Endothelial cell of umbilical vein (primary cell): ENCODE measurements around the gene SURF1. TPM values are rescaled to one million over a fixed set of nuclear protein-coding genes. Genes with fewer than 3 reads are reported as not detected.

Experiments used
- BruUV-seq: library from RNA; stranded (reverse); fragments of 400-500 nt; replicated peaks from 2 replicates; lab custom pipeline; 2021; lab: Mats Ljungman, UMichigan
- CTCF ChIA-PET: fragments of 300-600, 350-600 bp; sonication (Branson Sonifier 250); formaldehyde crosslinking; loops from one replicate; lab custom pipeline; 2021; ENCODE audit warnings: antibody characterized with exemption, inconsistent platforms; lab: Charles Lee
- POLR2A ChIA-PET: fragments of 300-600, 350-600 bp; sonication (Branson Sonifier 250); formaldehyde crosslinking; loops from one replicate; lab custom pipeline; 2021; ENCODE audit warnings: antibody characterized with exemption, inconsistent platforms; lab: Charles Lee
- DNase-seq: peaks from one replicate; pipeline ENCODE4 v3.0.0-alpha.2; 2011; ENCODE audit warnings: low read depth, low spot score
- FAIRE-seq: peaks from 2 replicates; lab custom pipeline; 2011; peaks lifted over from hg19 to GRCh38; lab: Jason Lieb, UNC
- H2AFZ ChIP-seq: 2 replicates; pipeline ENCODE4 v1.6.0; 2012; ENCODE audit warnings: low read depth, low read length, control low read depth, inconsistent platforms
- H3K27ac ChIP-seq: 2 replicates; pipeline ENCODE4 v1.5.1; 2011; ENCODE audit warnings: low read depth, mild to moderate bottlenecking, control low read depth, low read length, moderate library complexity; ENCODE audit not compliant: insufficient read depth
- H3K27me3 ChIP-seq, 2 experiments: 2 replicates each; pipeline versions ENCODE4 v1.6.0 to v1.6.1; 2011; ENCODE audit warnings: low read length in 2 of 2, mixed read lengths in 1 of 2; ENCODE audit not compliant: control insufficient read depth in 2 of 2, insufficient read depth in 2 of 2
- H3K36me3 ChIP-seq, 2 experiments: 2 replicates in 1 of 2; 3 replicates in 1 of 2; pipeline ENCODE4 v1.5.1; 2011; ENCODE audit warnings: low read length in 2 of 2, mild to moderate bottlenecking in 1 of 2, moderate library complexity in 1 of 2; ENCODE audit not compliant: control insufficient read depth in 2 of 2, insufficient read depth in 2 of 2; ENCODE audit errors: extremely low read depth in 1 of 2
- H3K4me1 ChIP-seq: 3 replicates; pipeline ENCODE4 v1.5.1; 2011; ENCODE audit warnings: mild to moderate bottlenecking, low read length; ENCODE audit not compliant: control insufficient read depth, insufficient read depth; ENCODE audit errors: extremely low read depth
- H3K4me2 ChIP-seq: 2 replicates; pipeline ENCODE4 v1.6.1; 2011; ENCODE audit warnings: low read length, control low read depth, mixed read lengths; ENCODE audit not compliant: insufficient read depth
- H3K4me3 ChIP-seq, 3 experiments: fragments of 200-600 bp in 1 of 3; sonication (generic), shearing (Covaris generic) in 1 of 3; replicated peaks in 1 of 3; 2 replicates each; pipeline ENCODE4 v1.5.1; 2011 to 2016; ENCODE audit warnings: control low read depth in 3 of 3, low read length in 3 of 3, mild to moderate bottlenecking in 2 of 3, inconsistent platforms in 1 of 3, low read depth in 1 of 3, moderate library complexity in 1 of 3; ENCODE audit not compliant: insufficient read depth in 1 of 3
- H3K79me2 ChIP-seq: 2 replicates; pipeline ENCODE4 v1.6.0; 2012; ENCODE audit warnings: low read length, inconsistent platforms; ENCODE audit not compliant: control insufficient read depth, insufficient read depth
- H3K9ac ChIP-seq: replicated peaks from 2 replicates; pipeline ENCODE3; 2011; ENCODE audit warnings: low read length, control low read depth; ENCODE audit not compliant: insufficient read depth; ENCODE audit errors: extremely low read depth
- H3K9me1 ChIP-seq: replicated peaks from 3 replicates; pipeline ENCODE4 v1.6.0; 2011; ENCODE audit warnings: mild to moderate bottlenecking, low read length; ENCODE audit not compliant: control insufficient read depth, insufficient read depth; ENCODE audit errors: extremely low read depth
- H3K9me3 ChIP-seq: replicated peaks from 2 replicates; pipeline ENCODE4 v1.5.1; 2012; ENCODE audit warnings: low read length, inconsistent platforms; ENCODE audit not compliant: control insufficient read depth, insufficient read depth
- H4K20me1 ChIP-seq: replicated peaks from 2 replicates; pipeline ENCODE3; 2011; ENCODE audit warnings: mild to moderate bottlenecking, low read length; ENCODE audit not compliant: control insufficient read depth, insufficient read depth; ENCODE audit errors: extremely low read depth
- EZH2 ChIP-seq: IDR thresholded peaks from 2 replicates; pipeline ENCODE4 v1.6.1; 2012; ENCODE audit warnings: borderline replicate concordance, low read depth, mild to moderate bottlenecking, moderate library complexity, low read length, inconsistent platforms; ENCODE audit not compliant: severe bottlenecking
- FOS ChIP-seq: IDR thresholded peaks from 2 replicates; pipeline ENCODE4 v1.6.1; 2011; ENCODE audit warnings: mild to moderate bottlenecking, low read length, moderate library complexity, borderline replicate concordance; ENCODE audit not compliant: insufficient read depth
- GATA2 ChIP-seq: IDR thresholded peaks from 2 replicates; pipeline ENCODE4 v1.7.0; 2011; ENCODE audit warnings: low read depth, mild to moderate bottlenecking, moderate library complexity, mixed read lengths, low read length; ENCODE audit not compliant: insufficient read length, insufficient read depth
- JUN ChIP-seq: IDR thresholded peaks from 2 replicates; pipeline ENCODE4 v1.6.1; 2011; ENCODE audit warnings: borderline replicate concordance, low read depth; ENCODE audit not compliant: insufficient read length, insufficient read depth
- MYC ChIP-seq: IDR thresholded peaks from one replicate; pipeline ENCODE4 v1.6.1; 2011; ENCODE audit warnings: mild to moderate bottlenecking, low read depth, low read length
- POLR2A ChIP-seq: IDR thresholded peaks from 2 replicates; pipeline ENCODE4 v1.6.1; 2012; ENCODE audit warnings: low read depth, mild to moderate bottlenecking, control low read depth, low read length
- POLR2AphosphoS5 ChIP-seq: IDR thresholded peaks from 2 replicates; pipeline ENCODE4 v1.6.1; 2012; ENCODE audit warnings: low read depth, mild to moderate bottlenecking, control low read depth, low read length, moderate library complexity; ENCODE audit not compliant: insufficient read depth
- dilution Hi-C: fragments of 300-500 bp; cut with MboI; formaldehyde crosslinking; loops from one replicate; pipeline ENCODE4 v1.15.0; 2019; ENCODE audit warnings: low sequenced_read_pairs; ENCODE audit not compliant: extremely low pct_ligation_motif_present
- intact Hi-C: fragments of 100-400 bp; cut with micrococcal nuclease; formaldehyde crosslinking; loops from one replicate; pipeline ENCODE4 v1.10.0; 2022
- polyA plus RNA-seq, 4 experiments: library from polyadenylated mRNA; depleted of rRNA in 3 of 4; stranded (reverse) in 3 of 4; unstranded in 1 of 4; fragments of >200 nt; gene quantifications; 2 replicates each; pipeline versions ENCODE4 v1.2.1 to v1.2.3, GENCODE V29; 2011 to 2012; ENCODE audit warnings: missing spikeins in 1 of 4
- total RNA-seq: library from RNA; stranded (reverse); gene quantifications from 2 replicates; pipeline ENCODE4 v1.2.3, GENCODE V29; 2021
- TF ChIP-seq, protein P1 (sequence below), 2 donors: IDR thresholded peaks; 1 replicate in 1 of 2; 2 replicates in 1 of 2; pipeline ENCODE4 v1.5.1; 2011; ENCODE audit warnings: low read length in 2 of 2, mild to moderate bottlenecking in 2 of 2, moderate library complexity in 2 of 2, control low read depth in 1 of 2, inconsistent platforms in 1 of 2, low read depth in 1 of 2; ENCODE audit not compliant: insufficient read depth in 1 of 2; ENCODE audit errors: extremely low read depth in 1 of 2
- TF ChIP-seq, protein P2 (sequence below): IDR thresholded peaks from 2 replicates; pipeline ENCODE4 v1.6.1; 2011; ENCODE audit not compliant: insufficient read depth, insufficient read length

The SURF1 gene
- total and polyA plus RNA-seq, 2 donors (not counting 3 experiments of a cell fraction or from before 2014, with no cell fraction given), result 22.8 to 27.1 TPM

DNA sequence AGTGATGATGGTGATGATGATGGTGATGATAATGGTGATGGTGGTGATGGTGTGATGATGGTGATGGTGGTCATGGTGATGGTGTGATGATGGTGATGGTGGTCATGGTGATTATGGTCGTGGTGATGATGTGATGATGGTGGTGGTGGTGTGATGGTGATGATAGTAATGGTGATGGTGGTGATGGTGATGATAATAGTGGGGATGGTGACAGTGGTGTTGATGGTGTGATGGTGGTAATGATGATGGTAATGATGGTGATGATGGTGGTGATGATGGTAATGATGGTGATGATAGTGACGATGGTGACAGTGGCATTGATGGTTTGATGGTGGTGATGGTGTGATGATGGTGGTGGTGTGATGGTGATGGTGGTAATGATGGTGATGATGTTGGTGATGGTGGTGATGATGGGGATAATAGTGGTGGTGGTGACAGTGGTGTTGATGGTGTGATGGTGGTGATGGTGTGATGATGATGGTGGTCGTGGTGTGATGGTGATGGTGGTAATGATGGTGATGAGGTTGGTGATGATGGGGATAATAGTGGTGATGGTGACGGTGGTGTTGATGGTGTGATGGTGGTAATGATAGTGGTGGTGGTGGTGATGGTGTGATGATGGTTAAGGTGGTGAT, 26.3 kb upstream of the SURF1 start:
- Histone ChIP-seq H3K27me3 (no peaks in the 10 kb centered on the region), H3K36me3 (no peaks in the 10 kb centered on the region), H3K27ac (no peak overlapping the region), H3K9ac (no peak overlapping the region), H3K4me3 (no peak overlapping the region), H3K4me2 (no peak overlapping the region), H2AFZ (no peak overlapping the region), H3K9me1 (no peaks in the 10 kb centered on the region), H4K20me1 (no peaks in the 10 kb centered on the region), H3K9me3 (no peaks in the 10 kb centered on the region), H3K79me2 (no peaks in the 10 kb centered on the region), H3K4me1 (no peaks in the 10 kb centered on the region)
- no peak for FAIRE-seq
- TF ChIP-seq EZH2 (no peak), MYC (no peak), POLR2A (no peak), GATA2 (no peak), JUN (no peak), FOS (no peak), POLR2AphosphoS5 (no peak)
- TF ChIP-seq, protein P1, sequence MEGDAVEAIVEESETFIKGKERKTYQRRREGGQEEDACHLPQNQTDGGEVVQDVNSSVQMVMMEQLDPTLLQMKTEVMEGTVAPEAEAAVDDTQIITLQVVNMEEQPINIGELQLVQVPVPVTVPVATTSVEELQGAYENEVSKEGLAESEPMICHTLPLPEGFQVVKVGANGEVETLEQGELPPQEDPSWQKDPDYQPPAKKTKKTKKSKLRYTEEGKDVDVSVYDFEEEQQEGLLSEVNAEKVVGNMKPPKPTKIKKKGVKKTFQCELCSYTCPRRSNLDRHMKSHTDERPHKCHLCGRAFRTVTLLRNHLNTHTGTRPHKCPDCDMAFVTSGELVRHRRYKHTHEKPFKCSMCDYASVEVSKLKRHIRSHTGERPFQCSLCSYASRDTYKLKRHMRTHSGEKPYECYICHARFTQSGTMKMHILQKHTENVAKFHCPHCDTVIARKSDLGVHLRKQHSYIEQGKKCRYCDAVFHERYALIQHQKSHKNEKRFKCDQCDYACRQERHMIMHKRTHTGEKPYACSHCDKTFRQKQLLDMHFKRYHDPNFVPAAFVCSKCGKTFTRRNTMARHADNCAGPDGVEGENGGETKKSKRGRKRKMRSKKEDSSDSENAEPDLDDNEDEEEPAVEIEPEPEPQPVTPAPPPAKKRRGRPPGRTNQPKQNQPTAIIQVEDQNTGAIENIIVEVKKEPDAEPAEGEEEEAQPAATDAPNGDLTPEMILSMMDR (IDR thresholded peaks at IDR 0.05; ENCODE audit: extremely low read depth in 1 of 2, insufficient read depth in 1 of 2, low read depth in 1 of 2, low read length in 2 of 2), result no peak
- TF ChIP-seq, protein P2, sequence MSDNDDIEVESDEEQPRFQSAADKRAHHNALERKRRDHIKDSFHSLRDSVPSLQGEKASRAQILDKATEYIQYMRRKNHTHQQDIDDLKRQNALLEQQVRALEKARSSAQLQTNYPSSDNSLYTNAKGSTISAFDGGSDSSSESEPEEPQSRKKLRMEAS, result no peak
- no TSS peak for BruUV-seq
- DNase-seq, result no peak
- intact Hi-C loops, result no loop called here
- dilution Hi-C loops, result no loop called here
- ChIA-PET POLR2A (no interaction called here), CTCF (no interaction called here)
